CD4-positive, alpha-beta T cell treated with Interleukin-15 for 4 hours (primary cell): Measurements from ENCODE around the gene DHX36.

Source experiments
- DNase-seq: peaks from one replicate; pipeline ENCODE4 v3.0.0-alpha.2; 2020; ENCODE audit warnings: low spot score

Gene DHX36

DNA sequence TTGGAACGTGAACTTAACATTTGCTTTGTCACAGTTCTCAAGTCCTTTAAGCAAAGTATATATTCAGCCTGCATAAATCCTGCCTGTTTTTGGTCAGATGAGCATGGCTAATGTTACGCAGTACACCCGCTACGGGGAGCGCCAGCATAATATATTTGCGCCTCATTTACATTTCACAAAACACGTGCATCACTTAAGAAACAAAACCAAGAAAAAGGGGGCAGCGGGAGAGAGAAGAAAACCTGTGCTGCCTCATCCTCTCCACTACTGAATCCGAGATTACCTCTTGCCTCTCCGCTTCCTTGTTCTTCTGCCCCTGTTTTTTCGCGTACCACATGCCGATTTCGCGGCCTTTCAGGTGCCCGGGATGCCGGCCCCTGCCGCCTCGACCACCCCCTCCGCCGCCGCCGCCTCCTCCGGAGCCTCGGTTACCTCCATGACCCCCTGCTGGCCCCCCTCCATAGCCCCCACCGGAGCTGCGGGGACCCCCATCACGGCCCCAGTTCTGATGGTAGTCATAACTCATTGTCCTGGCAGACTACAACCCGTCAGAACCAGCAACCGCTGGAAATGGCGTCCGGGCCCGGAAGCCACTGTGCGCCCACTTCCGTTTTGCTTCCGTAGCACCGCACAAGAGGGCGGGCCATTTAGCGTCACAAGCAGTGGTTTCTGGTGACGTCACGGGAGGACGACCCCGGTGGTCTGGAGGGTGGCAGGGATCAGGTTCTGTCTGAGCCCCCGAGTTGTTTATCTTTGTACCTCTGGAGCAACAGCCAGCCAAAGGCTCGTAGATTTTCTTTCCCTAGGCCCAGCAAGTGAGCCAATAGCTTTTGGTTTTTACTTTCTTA lies at the start of gene DHX36:
TSS of gene DHX36 (minus strand) at position 597 of the 848 bp plus-strand sequence. CDS start at position 526, 71 bp downstream.
- DNase-seq = peak; percentile 86

DNA sequence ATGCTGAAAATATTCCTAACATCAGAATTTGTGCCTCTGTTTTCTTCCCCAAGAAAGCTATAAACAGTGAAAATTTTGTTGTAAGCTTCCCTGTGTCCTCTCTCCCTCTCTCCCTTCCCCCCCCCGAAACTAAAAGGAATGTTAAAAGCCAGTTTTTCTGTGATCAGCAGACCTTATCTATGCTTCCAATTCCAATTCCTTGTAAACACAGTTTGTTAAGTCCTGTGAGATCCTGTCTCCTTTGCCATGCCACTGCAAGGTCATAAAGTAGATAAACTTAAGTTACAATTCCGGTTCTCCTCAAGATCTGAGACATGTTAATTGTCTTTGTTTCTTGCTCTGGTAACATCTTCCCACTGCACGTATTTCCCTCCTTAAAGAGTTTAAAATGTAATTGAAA lies 42.9 kb upstream of the DHX36 start:
- no peak for DNase-seq

DNA sequence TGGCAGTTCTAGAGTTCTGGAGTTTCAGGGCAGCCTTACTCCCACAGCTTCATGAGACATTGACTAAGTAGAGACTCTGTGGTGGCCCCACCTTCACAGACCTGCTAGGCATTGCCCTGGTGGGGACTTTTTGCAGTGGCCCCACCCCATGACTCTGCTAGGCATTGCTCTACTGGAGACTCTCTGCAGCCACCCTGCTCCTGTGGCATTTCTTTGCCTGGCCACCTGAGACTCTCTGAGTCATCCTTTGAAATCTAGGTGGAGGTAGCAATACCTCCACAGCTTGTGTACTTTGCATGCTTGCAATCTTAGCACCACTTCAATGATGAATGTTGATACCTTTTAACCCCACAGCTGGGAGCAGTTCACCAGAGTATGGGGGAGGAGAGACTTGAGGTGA lies 40.6 kb upstream of the DHX36 start:
- no peak for DNase-seq

DNA sequence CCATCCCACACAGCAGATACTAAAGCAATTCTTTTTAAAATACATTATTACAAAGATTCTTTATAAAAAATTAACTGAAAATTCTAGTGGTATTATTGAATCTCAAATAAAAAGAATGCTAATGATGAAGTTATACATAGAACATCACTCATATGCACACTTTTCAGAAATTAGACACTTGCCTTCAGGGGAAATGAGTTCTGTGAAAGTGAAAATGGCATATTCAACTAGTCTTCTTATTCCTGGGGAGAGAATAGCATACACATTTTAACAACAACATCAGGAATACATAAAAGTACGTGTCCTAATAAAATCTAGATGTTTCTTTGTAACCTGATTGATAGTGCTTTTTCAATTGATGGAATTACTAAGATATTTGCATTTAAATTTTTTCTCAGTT lies 36.8 kb upstream of the DHX36 start:
- DNase-seq = no peak

GRCh38 chr3:154356009-154356408 lies 31.7 kb upstream of the DHX36 start:
- no peak for DNase-seq

DNA sequence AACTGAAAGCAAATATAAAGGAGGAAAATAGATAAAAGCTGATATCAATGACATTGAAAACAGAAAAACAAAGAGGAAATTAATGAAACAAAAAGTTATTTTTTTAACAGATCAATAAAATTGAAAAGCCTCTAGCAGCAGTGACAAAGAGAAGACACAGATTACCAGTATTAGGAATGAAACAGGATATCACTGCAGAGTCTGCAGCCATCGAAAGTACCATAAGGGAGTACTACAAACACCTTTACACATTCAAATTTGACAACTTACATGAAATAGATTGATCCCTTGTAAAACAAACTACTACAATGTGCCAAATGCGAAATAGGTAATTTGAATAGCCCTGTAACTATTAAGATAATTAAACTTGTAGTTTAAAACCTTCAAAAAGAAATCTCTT lies 24.9 kb upstream of the DHX36 start:
- DNase-seq = no peak

GRCh38 chr3:154345422-154346122 lies 21.3 kb upstream of the DHX36 start:
- no peak for DNase-seq

DNA sequence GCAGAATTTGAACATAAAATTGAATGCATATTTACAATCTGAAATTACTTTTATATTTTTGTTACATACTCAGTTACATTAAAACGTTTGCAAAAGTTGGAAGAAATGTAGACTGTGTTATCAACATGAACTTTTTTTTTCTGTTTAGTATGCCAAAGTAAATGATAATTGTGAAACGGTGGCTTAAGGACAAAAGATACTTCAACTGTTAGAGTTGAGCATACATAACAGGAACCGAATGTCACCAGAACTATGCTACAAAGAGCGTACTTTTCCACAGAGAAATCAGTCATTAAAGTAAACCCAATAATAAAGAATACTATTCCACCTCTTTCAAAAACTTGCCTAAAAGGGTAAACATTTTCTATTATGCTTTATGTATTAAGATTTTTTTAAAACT lies 14.3 kb upstream of the DHX36 start:
- no peak for DNase-seq

DNA sequence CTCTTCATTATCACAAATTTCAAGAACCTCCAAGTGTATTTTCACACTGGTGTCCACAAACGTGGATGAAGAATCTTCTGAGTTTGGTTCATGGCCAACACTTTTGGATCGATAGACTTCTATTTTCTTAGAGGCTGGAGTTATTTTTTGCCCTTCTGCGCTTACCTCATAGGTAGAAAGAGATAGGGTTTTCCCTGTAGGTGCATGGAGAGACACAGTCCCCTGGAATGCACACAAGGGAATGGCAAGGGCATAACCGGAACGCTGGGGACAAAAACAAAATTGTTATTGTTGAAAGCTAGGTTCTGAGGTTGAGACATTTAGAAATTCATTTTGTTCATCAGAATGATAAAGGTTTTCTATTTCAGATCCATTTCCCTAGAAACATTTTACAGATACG lies 13.7 kb upstream of the DHX36 start:
- DNase-seq = no peak

DNA sequence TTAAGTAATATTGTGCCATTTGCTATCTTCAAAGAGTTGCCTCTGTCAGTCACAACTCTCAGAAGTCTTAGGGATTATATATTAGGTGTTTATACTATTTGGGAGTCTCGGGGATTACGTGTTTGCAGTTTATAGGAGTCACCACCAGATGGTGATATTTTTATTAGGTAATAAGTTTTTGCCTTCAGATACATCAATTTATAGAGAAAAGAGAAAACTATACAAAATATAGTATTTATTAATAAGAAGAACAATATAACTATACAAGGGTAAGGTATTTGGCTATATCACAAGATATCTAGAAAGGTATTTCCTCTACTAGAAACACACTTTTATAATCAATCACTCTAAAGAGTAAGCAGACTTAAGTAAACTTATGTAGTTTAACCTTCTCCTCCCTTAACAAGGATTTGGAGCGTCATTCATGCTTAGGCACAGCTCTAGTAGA lies 10.7 kb upstream of the DHX36 start:
- DNase-seq = peak; percentile 38

DNA sequence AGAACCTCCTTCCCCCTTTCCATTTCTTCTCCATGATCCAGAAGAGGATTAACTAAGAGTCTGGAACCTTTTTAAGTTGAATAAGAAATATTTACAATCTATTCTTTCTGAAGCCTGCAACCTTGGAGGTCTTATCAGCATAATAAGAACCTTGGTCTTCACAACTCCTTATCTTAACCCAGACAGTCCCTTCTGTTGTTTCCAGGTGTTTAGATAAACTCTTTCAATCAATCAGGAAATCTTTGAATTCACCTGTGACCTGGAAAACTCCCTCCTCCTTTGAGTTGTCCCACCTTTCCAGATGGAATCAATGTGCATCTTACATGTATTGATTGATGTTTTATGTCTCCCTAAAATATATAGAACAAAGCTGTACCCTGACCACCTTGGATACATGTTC lies 3.6 kb upstream of the DHX36 start:
- DNase-seq = no peak

DNA sequence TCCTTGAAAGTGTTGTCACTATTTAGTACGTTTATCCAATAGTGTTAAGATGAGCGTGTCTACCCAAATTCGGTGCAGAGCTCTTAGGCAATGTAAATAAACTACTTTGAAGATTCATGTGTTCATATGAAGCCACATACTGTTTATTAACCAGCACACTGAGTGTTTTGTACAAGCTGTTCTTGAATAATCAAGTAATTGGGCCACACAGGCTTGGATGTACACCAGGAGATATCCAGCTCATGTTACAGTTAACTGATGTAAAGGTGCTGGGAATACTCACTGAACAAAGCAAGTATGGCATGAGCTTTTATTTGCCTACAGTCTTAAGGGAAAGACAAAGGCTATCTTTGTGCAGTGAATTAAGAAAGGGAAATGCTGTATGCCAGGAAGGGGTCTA lies 632 bp upstream of the DHX36 start:
- no peak for DNase-seq

DNA sequence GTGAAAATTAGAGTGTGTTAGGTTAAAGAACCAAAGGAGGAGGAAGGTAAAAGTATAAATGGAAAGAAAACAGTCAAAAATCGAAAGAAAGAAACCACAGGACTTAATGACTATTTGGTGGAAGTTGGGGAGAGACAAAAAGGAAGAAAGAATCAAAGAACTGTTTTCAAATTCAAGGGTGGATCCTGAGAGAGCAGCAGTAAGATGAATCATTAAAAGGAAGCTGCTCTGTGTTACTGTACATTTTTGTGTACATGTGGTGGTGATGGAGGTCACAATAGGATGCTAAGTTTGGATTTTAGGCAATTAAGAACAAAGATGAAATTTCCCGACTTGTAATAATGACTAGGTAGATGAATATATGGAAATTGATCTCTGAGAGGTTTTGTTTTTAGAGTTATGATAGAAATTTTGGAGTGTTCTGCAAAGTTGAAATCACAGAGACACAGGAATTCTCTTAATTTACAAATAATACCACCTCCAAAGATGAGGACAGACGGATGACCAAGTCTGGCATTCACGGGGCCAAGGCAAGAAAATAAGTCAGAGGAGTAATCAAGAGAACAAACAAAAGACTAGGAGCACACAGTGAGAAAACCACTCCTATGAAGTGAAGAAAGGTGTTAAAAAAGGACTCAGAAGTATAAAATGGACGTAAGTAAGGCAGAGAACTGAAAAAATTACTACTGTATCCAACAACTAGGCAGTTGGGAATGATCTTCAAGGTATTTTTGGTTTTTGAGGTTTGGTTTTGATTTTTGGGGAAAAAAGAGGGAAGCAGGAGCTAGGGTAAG lies 7.1 kb downstream of the DHX36 start:
- no peak for DNase-seq

DNA sequence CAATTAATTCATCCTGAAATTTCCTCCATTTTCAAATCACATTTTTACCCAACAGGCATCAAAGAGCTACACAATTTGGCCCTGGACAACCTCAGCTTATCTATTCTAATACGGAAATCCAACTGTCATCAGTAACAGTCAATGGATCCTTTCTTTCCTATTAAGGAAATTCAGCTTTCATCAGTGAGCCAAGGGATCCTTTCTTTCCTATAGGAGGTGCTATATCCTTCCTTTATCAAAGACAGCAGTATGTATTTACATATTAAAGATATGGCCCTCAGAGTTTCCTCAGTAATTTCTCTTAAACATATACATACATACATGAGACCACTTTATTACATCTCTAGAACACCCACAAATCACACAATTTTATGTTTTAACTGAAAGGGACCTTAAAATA lies 10.1 kb downstream of the DHX36 start:
- DNase-seq = no peak

GRCh38 chr3:154310840-154311239 lies 13.4 kb downstream of the DHX36 start:
- no peak for DNase-seq

DNA sequence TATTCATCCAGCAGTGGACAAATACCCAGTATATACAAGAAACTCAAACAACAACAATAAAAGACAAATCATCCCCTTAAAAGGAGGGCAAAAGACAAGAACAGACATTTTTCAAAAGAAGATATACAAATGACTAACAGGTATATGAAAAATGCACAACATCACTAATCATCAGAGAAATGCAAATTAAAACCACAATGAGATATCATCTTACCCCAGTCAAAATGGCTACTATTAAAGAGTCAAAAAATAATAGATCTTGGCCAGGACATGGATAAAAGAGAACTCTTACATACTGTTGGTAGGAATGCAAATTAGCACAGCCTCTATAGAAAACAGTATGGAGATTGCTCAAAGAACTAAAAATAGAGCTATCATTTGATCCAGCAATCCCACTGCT lies 16.9 kb downstream of the DHX36 start:
- no peak for DNase-seq

- DNase-seq = no peak
These were observed 19.4 kb downstream of the DHX36 start for GRCh38 chr3:154304936-154305335.

GRCh38 chr3:154304116-154304786 lies 20.0 kb downstream of the DHX36 start:
- DNase-seq = no peak

DNA sequence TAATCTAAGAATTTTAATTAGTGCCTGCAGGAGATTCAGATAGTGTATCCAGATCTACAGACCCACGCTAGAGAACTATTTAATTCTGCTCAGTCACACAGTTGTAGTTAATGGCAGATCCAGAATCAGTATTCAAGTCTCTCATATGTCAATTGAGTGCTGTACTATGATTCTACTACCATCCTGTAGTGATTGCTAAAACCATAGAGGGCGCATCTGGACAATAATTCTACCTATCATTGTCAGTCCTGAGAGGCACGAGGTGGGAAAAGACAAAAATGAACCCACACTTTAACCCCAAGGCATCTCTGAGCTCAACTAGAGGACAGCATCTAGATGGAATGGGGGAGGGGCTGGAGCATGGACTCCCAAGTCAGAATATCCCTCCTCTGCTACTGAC lies 22.7 kb downstream of the DHX36 start:
- no peak for DNase-seq

GRCh38 chr3:154294016-154294415 lies 30.3 kb downstream of the DHX36 start:
- DNase-seq = no peak

DNA sequence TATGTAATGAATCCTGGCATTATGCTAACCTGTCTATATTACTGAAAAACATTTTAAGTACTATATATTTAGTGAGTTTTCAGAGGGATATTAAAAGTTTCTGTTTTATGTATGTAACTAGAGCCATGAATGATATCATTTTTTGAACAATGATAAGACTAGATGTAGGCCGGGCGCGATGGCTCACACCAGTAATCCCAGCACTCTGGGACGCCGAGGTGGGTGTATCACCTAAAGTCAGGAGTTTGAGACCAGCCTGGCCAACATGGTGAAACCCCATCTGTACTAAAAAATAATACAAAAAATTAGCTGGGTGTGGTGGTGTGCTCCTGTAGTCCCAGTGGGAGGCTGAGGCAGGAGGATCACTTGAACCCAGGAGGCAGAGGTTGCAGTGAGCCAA lies 34.1 kb downstream of the DHX36 start:
- DNase-seq = no peak

DNA sequence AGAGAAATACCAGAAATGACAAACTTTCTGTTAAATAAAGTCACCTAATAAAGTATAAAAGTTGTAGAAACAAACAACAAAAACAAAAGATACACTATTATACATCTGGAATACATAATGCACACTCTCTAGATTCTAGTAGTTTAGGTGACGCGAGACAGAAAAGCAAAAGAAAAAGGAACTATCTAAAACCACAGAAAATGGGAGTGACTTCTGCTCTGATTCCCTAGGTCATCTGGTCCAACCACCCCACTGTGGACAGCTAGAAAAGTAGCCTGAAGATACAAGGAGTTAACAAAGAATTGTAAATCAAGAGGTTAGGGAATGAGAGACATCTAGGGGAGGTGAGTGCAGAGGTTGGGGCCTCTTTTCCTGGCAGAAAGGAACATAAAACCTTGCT lies 39.1 kb downstream of the DHX36 start:
- no peak for DNase-seq
